GM19025 (cell line): ENCODE data around the gene ECHDC1.

ENCODE experiments used
- ATAC-seq: cut with Tn5 transposase; IDR thresholded peaks from one replicate; pipeline ENCODE4 v1.9.1; 2021; ENCODE audit warnings: mild to moderate bottlenecking, low read depth, moderate library complexity; ENCODE audit not compliant: unreplicated experiment

Gene ECHDC1

GRCh38 chr6:127247114-127248096 lies 96.0 kb downstream of the ECHDC1 start:
- ATAC-seq, result no peak

- ATAC-seq, result no peak
Measured at GRCh38 chr6:127243501-127243900, 99.9 kb downstream of the ECHDC1 start.
